IMR-90 (cell line): ENCODE data around the gene FOXP4. TPM values are rescaled to one million over a fixed set of nuclear protein-coding genes. Genes with fewer than 3 reads are reported as not detected.

Experiments used
- ATAC-seq: fragments of 200-7000 bp; cut with Tn5 transposase; 2 replicates; pipeline ENCODE4 v1.9.1; 2020; ENCODE audit warnings: low read depth, mild to moderate bottlenecking, moderate library complexity
- BruUV-seq: library from RNA; stranded (reverse); fragments of 400-500 nt; replicated peaks from 2 replicates; lab custom pipeline; 2021; lab: Mats Ljungman, UMichigan
- CTCF ChIA-PET: fragments of 300-600 bp; formaldehyde crosslinking; extraction: SDS; loops from one replicate; lab custom pipeline; 2021; ENCODE audit warnings: antibody characterized with exemption; lab: Yijun Ruan, JAX
- POLR2A ChIA-PET: fragments of 300-600 bp; sonication (Branson Sonifier 250); formaldehyde crosslinking; loops from one replicate; lab custom pipeline; 2022; ENCODE audit warnings: antibody characterized with exemption; ENCODE audit not compliant: unreplicated experiment; lab: Charles Lee
- DNase-seq: peaks from one replicate; pipeline ENCODE4 v3.0.0; 2013
- H2AFZ ChIP-seq: replicated peaks from 2 replicates; pipeline ENCODE3; 2013; ENCODE audit warnings: low read length, mild to moderate bottlenecking; ENCODE audit not compliant: poor library complexity
- H2AK5ac ChIP-seq: 2 replicates; pipeline ENCODE4 v1.6.1; 2013; ENCODE audit warnings: low read depth, low read length, inconsistent platforms
- H2AK9ac ChIP-seq: replicated peaks from 2 replicates; pipeline ENCODE3; 2013; ENCODE audit warnings: mild to moderate bottlenecking, low read depth, low read length, moderate library complexity; ENCODE audit not compliant: poor library complexity
- H2BK120ac ChIP-seq: 2 replicates; pipeline ENCODE4 v1.6.1; 2013; ENCODE audit warnings: low read depth, low read length, inconsistent platforms
- H2BK15ac ChIP-seq: 3 replicates; pipeline ENCODE4 v1.6.1; 2013; ENCODE audit warnings: low read depth, low read length, inconsistent platforms
- H2BK20ac ChIP-seq: 2 replicates; pipeline ENCODE4 v1.6.1; 2013; ENCODE audit warnings: low read depth, mild to moderate bottlenecking, inconsistent platforms, low read length, moderate library complexity
- H2BK5ac ChIP-seq: 2 replicates; pipeline ENCODE4 v1.6.1; 2013; ENCODE audit warnings: mild to moderate bottlenecking, low read depth, low read length, inconsistent platforms; ENCODE audit not compliant: poor library complexity, severe bottlenecking
- H3K14ac ChIP-seq: replicated peaks from 2 replicates; pipeline ENCODE4 v1.6.1; 2013; ENCODE audit warnings: low read depth, low read length, inconsistent platforms
- H3K18ac ChIP-seq: 2 replicates; pipeline ENCODE4 v1.6.1; 2013; ENCODE audit warnings: low read depth, low read length, control low read depth
- H3K23ac ChIP-seq: 2 replicates; pipeline ENCODE4 v1.6.1; 2013; ENCODE audit warnings: low read depth, low read length, inconsistent platforms
- H3K27ac ChIP-seq: 2 replicates; pipeline ENCODE4 v1.5.1; 2013; ENCODE audit warnings: mild to moderate bottlenecking, control low read depth, low read length; ENCODE audit not compliant: insufficient read depth
- H3K27me3 ChIP-seq: 2 replicates; pipeline ENCODE4 v1.6.1; 2013; ENCODE audit warnings: low read length; ENCODE audit not compliant: control insufficient read depth, insufficient read depth
- H3K36me3 ChIP-seq: 2 replicates; pipeline ENCODE4 v1.6.1; 2013; ENCODE audit warnings: low read length, mixed read lengths; ENCODE audit not compliant: control insufficient read depth, insufficient read depth
- H3K4ac ChIP-seq: 2 replicates; pipeline ENCODE4 v1.6.1; 2013; ENCODE audit warnings: low read depth, low read length, inconsistent platforms
- H3K4me1 ChIP-seq: 2 replicates; pipeline ENCODE4 v1.6.1; 2013; ENCODE audit warnings: low read length, mixed read lengths; ENCODE audit not compliant: control insufficient read depth, insufficient read depth
- H3K4me2 ChIP-seq: 2 replicates; pipeline ENCODE4 v1.6.1; 2013; ENCODE audit warnings: low read depth, mild to moderate bottlenecking, control low read depth, low read length, moderate library complexity
- H3K4me3 ChIP-seq: 2 replicates; pipeline ENCODE4 v1.5.1; 2013; ENCODE audit warnings: low read depth, mild to moderate bottlenecking, control low read depth, low read length, moderate library complexity; ENCODE audit not compliant: insufficient read depth
- H3K56ac ChIP-seq: 2 replicates; pipeline ENCODE4 v1.6.1; 2013; ENCODE audit warnings: low read length, inconsistent platforms; ENCODE audit not compliant: insufficient read depth; ENCODE audit errors: extremely low read depth
- H3K79me1 ChIP-seq, 2 experiments: 2 replicates each; pipeline ENCODE4 v1.6.1; 2013; ENCODE audit warnings: low read length in 2 of 2, inconsistent platforms in 1 of 2, low read depth in 1 of 2
- H3K9ac ChIP-seq: 2 replicates; pipeline ENCODE4 v1.6.1; 2013; ENCODE audit warnings: low read depth, low read length, control low read depth
- H3K9me1 ChIP-seq: 2 replicates; pipeline ENCODE4 v1.6.1; 2013; ENCODE audit warnings: low read length, inconsistent platforms; ENCODE audit not compliant: insufficient read depth
- H3K9me3 ChIP-seq: 2 replicates; pipeline ENCODE4 v1.6.1; 2013; ENCODE audit warnings: low read length; ENCODE audit not compliant: control insufficient read depth, insufficient read depth
- H4K20me1 ChIP-seq: 2 replicates; pipeline ENCODE4 v1.6.1; 2013; ENCODE audit warnings: low read length, inconsistent platforms; ENCODE audit not compliant: insufficient read depth
- H4K5ac ChIP-seq: 2 replicates; pipeline ENCODE4 v1.6.1; 2013; ENCODE audit warnings: mild to moderate bottlenecking, low read depth, low read length, control low read depth
- H4K8ac ChIP-seq, 2 experiments: 2 replicates each; pipeline ENCODE4 v1.6.1; 2013; ENCODE audit warnings: low read depth in 2 of 2, low read length in 2 of 2, control low read depth in 1 of 2, inconsistent platforms in 1 of 2
- H4K91ac ChIP-seq: 2 replicates; pipeline ENCODE4 v1.6.1; 2013; ENCODE audit warnings: low read depth, low read length, inconsistent platforms; ENCODE audit not compliant: insufficient read depth
- BHLHE40 ChIP-seq: fragments of 150-350 bp; IDR thresholded peaks from 2 replicates; pipeline ENCODE4 v1.6.1; 2016; ENCODE audit warnings: mild to moderate bottlenecking, low read depth, low read length
- CEBPB ChIP-seq: IDR thresholded peaks from 2 replicates; pipeline ENCODE4 v1.6.1; 2012; ENCODE audit warnings: low read depth, low read length, improper control_type of control experiment
- FOS ChIP-seq: fragments of 150-350 bp; IDR thresholded peaks from 2 replicates; pipeline ENCODE4 v1.6.1; 2016; ENCODE audit warnings: low read depth, low read length
- MAFK ChIP-seq: IDR thresholded peaks from 2 replicates; pipeline ENCODE4 v1.6.1; 2012; ENCODE audit warnings: low read depth, low read length, improper control_type of control experiment
- NFE2L2 ChIP-seq: fragments of 150-350 bp; IDR thresholded peaks from 2 replicates; pipeline ENCODE4 v1.6.1; 2016; ENCODE audit warnings: low read depth, mild to moderate bottlenecking, low read length
- RAD21 ChIP-seq: IDR thresholded peaks from 2 replicates; pipeline ENCODE4 v1.6.1; 2012; ENCODE audit warnings: low read length, improper control_type of control experiment
- RCOR1 ChIP-seq: IDR thresholded peaks from 2 replicates; pipeline ENCODE4 v1.6.1; 2012; ENCODE audit warnings: mild to moderate bottlenecking, low read length, improper control_type of control experiment; ENCODE audit not compliant: insufficient replicate concordance
- WGBS, 2 experiments: methylation state at CpG; one replicate each; pipeline versions ENCODE4 v1.1.5 to v1.1.7; 2013; ENCODE audit warnings: missing lambda C conversion rate in 2 of 2; ENCODE audit not compliant: insufficient read length in 1 of 2; ENCODE audit errors: extremely low coverage in 2 of 2; 5-methylcytosine and 5-hydroxymethylcytosine counted together
- dilution Hi-C: fragments of 300-500 bp; cut with HindIII; formaldehyde crosslinking; loops from one replicate; pipeline ENCODE4 v1.14.3; 2018; ENCODE audit warnings: low sequenced_read_pairs; ENCODE audit not compliant: unreplicated experiment
- in situ Hi-C: fragments of 300-500 bp; cut with MboI; formaldehyde crosslinking; loops from 3 replicates; pipeline ENCODE4 v1.14.3; 2019; ENCODE audit warnings: low sequenced_read_pairs, inconsistent platforms, mixed read lengths
- intact Hi-C: fragments of 100-400 bp; cut with micrococcal nuclease; formaldehyde crosslinking; loops from 2 replicates; pipeline ENCODE4 v1.10.0; 2022
- polyA plus RNA-seq, 3 experiments: library from polyadenylated mRNA; depleted of rRNA; stranded (reverse); fragments of >200 nt; gene quantifications; 2 replicates each; pipeline ENCODE4 v1.2.3, GENCODE V29; 2012; ENCODE audit warnings: low replicate concordance in 1 of 3
- total RNA-seq: library from RNA; depleted of rRNA; stranded (reverse); fragments of >200 nt; gene quantifications from 2 replicates; pipeline ENCODE4 v1.2.3, GENCODE V29; 2012

FOXP4 gene
- total and polyA plus RNA-seq, 2 of the 4 experiments (the other 2 are of a cell fraction): 0.72 to 9.5 TPM

DNA sequence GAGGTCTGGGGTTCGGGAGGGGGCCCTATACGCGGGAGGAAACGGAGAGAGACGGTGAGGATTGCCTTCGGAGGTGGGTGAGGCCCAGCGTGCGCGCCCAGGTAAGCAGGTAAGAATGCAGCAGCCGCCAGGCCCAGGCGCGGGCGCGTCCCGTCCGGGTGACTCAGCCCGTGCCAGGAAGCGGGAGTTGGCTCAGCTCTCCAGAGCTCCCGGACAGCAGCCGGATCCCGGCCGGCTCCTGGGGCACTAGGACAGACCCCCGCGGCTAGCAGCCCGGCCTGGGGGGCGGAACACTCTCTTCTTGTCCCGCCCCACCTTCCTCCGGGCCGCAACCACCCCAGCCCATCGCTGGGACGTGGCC lies 90.6 kb downstream of the FOXP4 start:
- ATAC-seq (no peak; the same call in 1 of the 2 replicates), DNase-seq (no peak)
- no peak overlapping the region for H3K4ac ChIP-seq
- H3K27ac ChIP-seq: no peak overlapping the region
- no peak overlapping the region for H2AK5ac ChIP-seq
- no peaks in the 10 kb centered on the region for H3K36me3 ChIP-seq
- H4K91ac ChIP-seq: no peak overlapping the region
- 7% methylated on average over 15 of the region's 31 CpGs; no CpG with 5 or more reads in 1 of the 2 experiments for WGBS, 2 experiments
- H3K4me3 ChIP-seq: no peak overlapping the region
- in situ Hi-C loops: no loop called here
- no peak overlapping the region for H2AFZ ChIP-seq
- H3K79me1 ChIP-seq: no peaks in the 10 kb centered on the region
- intact Hi-C loops: no loop called here
- H4K20me1 ChIP-seq: no peaks in the 10 kb centered on the region
- no peak overlapping the region for H2BK20ac ChIP-seq
- no peak overlapping the region for H3K18ac ChIP-seq
- dilution Hi-C loops: no loop called here
- no peak overlapping the region for H2BK5ac ChIP-seq
- no peak overlapping the region for H2BK120ac ChIP-seq
- no TSS peak for BruUV-seq
- no peak overlapping the region for H3K23ac ChIP-seq
- no peak overlapping the region for H2BK15ac ChIP-seq
- POLR2A ChIA-PET: no interaction called here
- no peaks in the 10 kb centered on the region for H3K4me1 ChIP-seq
- H3K9me1 ChIP-seq: no peaks in the 10 kb centered on the region
- H3K56ac ChIP-seq: no peak overlapping the region
- no peak overlapping the region for H4K8ac ChIP-seq
- TF ChIP-seq RCOR1: no peak
- TF ChIP-seq CEBPB: no peak
- no peak for TF ChIP-seq BHLHE40
- TF ChIP-seq FOS: no peak
- no peak for TF ChIP-seq MAFK
- no peak for TF ChIP-seq NFE2L2
- TF ChIP-seq RAD21: no peak
- CTCF ChIA-PET: no interaction called here
- no peak overlapping the region for H3K4me2 ChIP-seq
- H4K5ac ChIP-seq: no peak overlapping the region
- H3K9ac ChIP-seq: no peak overlapping the region
- H2AK9ac ChIP-seq: no peak overlapping the region
- peaks cover 92% of the 10 kb centered on the region for H3K27me3 ChIP-seq
- H3K9me3 ChIP-seq: no peaks in the 10 kb centered on the region; the same call in 1 of the 2 replicates
- H3K14ac ChIP-seq: no peak overlapping the region
